NCI-H2107 treated with DMSO at 0.1 percent for 48 hours (cell line): Measurements from ENCODE around the gene SPP2.
A peak's percentile ranks its signal among the peaks of the same experiment; 100 is the strongest.

ENCODE experiments used
- DNase-seq: peaks from one replicate; lab custom pipeline; 2025; ENCODE audit not compliant: unreplicated experiment; lab: John Stamatoyannopoulos, UW

SPP2 gene

DNA sequence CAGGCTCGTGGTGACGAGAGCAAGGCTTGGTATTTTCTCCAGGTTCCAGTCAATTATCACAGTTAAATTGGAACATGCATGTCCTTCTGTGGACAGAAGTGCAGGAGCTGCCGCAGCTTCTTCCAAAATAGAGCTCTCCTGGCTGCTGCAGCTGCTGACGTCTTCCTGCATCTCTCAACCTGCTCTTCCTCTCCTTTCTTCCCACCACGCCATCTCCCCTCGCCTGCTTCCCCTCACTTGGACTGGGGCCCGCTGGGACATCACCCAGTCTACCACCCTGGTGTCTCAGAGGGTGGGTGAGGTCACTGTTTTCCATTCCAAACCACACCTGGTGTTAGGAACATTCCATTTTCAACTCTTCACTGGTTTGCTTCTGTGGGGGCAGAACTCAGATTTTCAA lies 41.4 kb downstream of the SPP2 start:
- DNase-seq = no peak

DNA sequence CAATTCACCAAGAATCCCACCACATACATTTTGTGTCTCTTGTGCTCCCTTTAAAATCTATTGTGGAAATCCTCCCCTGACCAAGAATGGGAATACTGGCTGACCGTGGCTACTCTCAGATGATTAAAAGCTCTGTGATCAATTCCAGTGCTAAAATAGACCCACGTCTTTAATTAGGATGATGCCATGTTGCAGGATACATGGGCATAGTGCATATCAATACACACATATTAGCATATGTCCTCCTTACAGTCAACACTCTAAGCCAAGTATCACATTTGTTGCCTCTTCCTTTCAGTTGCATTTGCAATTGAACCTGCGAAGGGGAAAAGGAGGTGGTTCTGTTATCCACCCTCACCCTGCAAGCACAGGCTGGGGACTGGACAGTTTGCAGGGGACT lies 41.8 kb downstream of the SPP2 start:
- no peak for DNase-seq

DNA sequence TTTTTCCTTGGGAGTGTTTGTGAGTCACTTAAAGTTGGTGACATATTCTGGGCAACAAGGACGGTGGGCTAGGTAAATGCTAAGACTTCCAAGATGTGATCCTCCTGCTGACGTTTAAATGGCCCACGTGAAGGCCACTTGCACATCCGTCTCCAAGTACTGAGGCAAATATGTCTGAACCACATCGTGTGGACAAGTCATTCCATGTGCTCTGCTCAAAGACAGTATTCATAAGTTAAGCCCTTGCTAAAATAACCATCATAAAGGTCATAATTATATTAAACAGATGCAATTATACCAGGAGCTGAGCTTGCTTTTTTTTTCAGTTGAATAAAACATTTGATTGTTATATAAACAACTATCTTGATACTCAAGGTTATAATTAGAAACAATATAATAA lies 44.8 kb downstream of the SPP2 start:
- no peak for DNase-seq

DNA sequence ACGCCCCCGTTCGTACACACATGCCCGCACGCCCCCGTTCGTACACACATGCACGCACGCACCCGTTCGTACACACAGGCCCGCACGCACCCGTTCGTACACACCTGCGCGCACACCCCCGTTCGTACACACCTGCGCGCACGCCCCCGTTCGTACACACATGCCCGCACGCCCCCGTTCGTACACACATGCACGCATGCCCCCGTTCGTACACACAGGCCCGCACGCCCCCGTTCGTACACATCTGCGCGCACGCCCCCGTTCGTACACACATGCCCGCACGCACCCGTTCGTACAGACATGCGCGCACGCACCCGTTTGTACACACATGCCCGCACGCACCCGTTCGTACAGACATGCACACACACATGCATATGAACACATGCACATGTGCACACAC lies 45.7 kb downstream of the SPP2 start:
- DNase-seq = no peak

DNA sequence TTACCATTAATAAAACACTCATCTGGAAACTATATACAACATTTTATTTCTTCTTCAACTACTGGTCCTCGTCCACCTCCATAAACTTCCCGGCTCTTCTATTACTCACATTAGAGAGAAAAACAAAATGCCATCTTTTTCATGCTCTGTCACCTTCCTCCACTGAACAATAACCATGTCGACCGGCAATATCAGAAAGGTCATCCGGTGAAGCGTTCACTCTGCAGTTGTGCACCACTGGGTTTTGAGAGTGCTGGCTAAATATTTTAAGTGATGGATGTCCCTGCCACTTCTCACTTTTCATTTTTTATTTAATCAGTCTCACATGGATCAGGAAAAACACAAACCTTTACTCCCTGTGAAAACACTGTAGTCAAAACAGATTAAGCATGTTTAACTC lies 48.2 kb downstream of the SPP2 start:
- no peak for DNase-seq

DNA sequence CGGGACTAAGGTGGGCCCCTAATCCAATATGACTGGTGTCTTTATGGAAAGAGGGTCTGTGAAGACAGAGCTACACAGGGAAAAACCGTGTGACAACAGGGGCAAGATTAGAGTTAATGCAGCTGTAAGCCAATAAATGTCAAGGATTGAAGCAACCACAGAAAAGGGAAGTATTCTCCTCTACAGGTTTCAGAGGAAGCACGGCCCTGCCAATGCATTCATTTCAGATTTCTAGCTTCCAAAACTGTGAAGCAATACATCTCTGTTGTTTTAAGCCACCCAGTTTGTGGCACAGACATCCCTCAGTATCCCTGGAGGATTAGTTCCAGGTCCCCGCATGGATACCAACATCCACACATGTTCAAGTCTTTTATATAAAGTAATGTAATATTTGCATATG lies 48.8 kb downstream of the SPP2 start:
- DNase-seq = no peak

DNA sequence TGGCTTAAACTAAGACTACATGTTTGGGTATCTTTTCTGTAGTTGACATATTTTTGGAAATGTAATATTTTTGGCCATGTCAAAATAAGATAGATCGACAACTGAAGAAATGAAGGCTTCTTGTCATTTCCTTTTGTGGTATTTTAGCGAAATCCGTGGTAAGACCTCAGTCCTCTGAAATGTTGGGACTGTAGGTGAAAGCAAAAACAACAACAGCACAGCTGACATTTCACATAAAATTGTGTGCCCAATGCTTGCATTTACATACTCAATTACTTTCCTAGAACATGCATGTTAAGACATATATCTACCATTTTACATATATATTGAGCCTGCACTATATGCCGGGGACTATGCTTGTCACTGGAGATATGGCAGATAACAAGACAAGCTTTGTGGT lies 50.2 kb downstream of the SPP2 start:
- DNase-seq = no peak

DNA sequence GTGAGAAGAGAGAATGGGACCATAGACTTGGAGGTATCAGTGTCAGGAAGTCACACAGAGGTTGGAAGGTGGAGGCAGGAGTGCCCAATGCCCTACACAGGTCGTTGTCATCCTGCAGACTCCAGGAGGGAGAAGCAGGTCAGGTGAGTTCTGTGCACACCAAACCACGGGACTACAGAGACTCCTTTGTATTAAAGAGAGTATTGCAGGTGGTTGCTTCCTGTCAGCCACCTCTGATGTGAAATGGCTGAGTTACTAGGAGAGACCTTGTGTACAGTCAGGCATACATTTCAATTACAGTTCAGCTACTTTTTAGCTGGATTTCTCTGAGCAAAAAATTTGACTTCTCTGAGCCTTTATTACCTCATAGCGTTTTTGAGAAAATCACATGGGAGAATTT lies 51.6 kb downstream of the SPP2 start:
- DNase-seq = peak; percentile 13

DNA sequence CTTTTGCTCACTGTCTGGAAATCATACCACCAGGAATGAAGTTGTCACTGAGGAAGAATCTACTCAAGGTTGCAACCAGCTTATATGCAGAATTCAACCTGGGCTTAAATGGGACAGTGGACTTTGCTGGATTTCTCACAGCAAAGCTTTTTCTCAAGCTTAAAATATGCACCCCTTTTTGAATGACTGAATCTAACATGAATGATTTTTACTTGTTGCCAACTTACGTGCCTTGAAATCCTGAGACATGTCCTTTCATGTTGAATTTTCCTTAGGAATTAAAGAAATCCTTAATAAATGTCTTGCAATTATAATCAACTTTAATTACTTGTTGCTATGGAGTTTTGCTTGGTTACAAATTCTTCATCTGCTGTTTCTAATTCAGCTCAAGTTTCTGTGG lies 57.4 kb downstream of the SPP2 start:
- DNase-seq = no peak

DNA sequence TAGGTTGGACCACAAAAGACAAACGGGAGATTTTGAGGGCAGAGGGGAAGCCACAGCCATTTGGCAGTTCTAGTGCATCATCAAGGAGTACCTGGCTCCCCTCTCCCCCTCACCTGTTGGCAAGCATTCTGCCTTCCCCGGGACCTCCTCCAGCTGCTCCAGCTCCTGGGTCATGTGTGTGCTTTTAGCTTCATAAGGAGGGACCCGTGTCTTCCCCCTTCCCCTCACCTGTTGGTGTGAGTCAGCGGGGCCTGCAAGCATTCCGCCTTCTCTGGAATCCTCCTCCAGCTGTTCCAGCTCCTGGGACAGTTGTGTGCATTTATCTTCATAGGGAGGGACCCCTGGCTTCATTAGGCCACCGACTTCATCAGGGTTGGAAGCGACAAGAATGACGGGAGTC lies 58.8 kb downstream of the SPP2 start:
- DNase-seq = no peak

DNA sequence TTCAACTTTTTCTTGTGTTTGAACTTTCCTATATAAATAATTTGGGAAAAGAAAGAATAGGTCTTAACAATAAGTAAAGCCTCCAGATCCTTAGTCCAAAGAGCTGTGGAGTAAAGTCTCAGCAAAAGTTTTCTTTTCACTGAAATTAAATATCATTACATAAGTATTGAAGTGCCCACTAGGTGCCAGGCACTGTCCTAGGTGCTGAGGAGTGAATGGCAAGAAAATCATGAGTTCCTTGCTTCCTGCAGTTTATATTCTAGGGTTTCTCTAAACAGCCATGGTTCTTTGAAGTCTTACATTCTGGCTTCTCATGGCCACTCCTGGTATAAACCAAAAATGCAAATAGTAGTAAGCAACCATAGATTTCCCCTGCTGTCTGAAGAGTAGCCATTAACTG lies 59.7 kb downstream of the SPP2 start:
- no peak for DNase-seq

DNA sequence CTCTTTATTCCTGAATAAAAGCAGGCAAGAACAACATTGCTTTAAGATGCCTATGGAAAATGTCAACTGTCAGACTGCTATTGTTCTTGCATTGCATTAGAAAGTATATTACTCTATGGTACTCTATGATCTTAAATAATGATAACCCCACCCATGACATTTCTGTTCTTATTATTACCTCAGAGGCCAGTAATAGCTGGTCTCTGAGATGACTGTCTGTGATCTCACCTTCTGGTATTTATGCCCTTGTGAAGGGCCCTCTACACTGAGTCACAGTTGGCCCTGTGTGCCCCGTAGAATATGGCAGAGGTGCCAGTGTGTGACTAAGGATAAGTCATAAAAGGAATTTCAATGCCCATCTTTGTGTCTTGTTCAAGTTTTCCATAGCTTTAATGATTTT lies 61.0 kb downstream of the SPP2 start:
- no peak for DNase-seq

DNA sequence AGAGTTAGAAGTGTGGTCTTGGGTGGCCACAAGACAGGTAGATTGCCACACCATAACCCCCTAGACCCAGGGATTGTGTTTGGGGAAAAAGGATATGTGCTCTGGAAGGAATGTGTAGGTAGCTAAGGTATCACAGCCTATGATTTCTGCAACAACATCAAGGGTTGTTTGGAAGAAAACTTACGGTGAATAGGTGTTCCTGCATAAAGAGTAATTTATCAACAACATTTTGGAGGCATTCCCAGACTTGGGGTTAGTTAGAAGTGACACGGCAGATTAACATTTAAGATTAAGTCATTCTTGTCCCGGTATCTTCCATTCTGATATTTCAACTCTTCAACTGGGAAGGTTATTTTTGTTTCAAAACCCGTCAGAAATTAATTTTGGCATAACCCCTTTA lies 65.5 kb downstream of the SPP2 start:
- DNase-seq = no peak

DNA sequence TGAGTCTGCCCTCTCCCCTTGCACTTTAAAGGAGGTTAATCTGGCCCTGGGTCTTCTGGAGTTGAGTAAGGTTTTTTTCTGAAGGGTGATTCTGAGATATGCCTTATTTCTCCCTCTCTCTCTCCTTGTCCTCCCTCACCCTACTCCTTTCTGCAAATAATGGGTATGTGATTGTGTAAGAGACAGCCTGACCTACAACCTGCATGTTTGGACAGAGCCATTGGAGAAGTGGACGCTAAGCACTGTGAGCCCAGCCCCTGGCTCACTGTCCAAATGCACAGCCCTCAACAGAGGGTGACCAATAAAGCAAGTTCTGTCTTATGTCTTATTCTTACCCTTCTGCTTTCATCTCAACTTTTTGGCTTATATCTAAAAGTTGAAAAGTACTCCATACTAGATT lies 71.5 kb downstream of the SPP2 start:
- DNase-seq = no peak

DNA sequence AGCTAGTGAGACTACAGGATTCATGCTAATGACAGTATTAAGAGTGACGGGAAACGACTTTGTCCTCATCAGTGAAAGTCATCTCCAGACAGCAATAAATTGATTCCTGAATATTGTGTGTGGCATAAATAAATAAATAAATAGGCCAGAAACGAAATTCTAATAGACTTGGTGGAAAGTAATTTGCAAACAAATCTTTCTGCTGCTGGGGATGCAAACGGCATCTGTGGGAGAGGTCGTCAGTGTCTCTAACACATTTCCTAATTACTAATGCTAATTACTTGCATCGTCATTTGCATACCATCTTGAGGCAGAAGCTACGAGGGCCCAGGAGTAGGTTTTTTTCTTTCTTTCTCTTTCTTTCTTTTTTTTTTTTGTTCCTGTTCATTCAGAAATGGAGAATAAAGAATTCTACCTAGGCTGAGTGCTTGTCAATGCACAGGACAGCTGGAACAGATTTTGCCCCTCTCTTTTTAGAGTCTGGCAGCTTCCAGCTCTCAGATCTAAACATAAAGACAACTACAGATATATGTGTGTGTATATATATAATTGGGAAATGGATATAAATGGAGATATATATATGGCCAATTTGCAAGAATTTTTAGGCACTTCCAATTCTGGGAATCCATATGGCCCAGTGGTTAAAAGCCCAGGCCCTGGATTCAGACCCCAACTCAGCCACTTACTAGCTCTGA lies 75.1 kb downstream of the SPP2 start:
- no peak for DNase-seq

DNA sequence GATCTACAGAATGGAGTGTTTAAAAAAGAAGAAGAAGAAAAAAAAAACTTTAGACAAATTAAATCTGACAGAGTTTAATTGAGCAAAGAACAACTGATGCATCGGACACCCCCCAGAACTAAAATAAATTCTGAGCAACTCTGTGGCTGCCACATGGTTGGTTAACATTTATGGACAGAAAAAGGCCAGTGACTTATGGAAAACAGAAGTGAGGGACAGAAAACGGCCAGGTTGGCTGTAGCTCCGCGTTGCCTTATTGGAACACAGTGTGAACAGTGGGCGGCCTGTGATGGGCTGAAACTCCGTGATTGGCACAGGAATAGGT lies 75.6 kb downstream of the SPP2 start:
- DNase-seq = no peak
